NT2/D1 (cell line): ENCODE results near the gene SERPINB5.

Experiments used
- DNase-seq: peaks from one replicate; pipeline ENCODE4 v3.0.0-alpha.2; 2011; ENCODE audit warnings: low read depth, low spot score
- H3K27me3 ChIP-seq: 2 replicates; pipeline ENCODE4 v1.6.0; 2011; ENCODE audit warnings: mild to moderate bottlenecking; ENCODE audit not compliant: insufficient read length, insufficient read depth
- H3K36me3 ChIP-seq: 2 replicates; pipeline ENCODE4 v1.6.1; 2011; ENCODE audit warnings: mild to moderate bottlenecking, low read length, mixed read lengths; ENCODE audit not compliant: insufficient read depth, insufficient read length
- H3K4me1 ChIP-seq: 2 replicates; pipeline ENCODE4 v1.5.1; 2011; ENCODE audit not compliant: insufficient read depth, insufficient read length
- H3K4me3 ChIP-seq: 2 replicates; pipeline ENCODE4 v1.5.1; 2011; ENCODE audit warnings: low read depth; ENCODE audit not compliant: insufficient read length
- H3K9ac ChIP-seq: 2 replicates; pipeline ENCODE4 v1.6.0; 2011; ENCODE audit warnings: low read depth; ENCODE audit not compliant: insufficient read length
- H3K9me3 ChIP-seq: 2 replicates; pipeline ENCODE4 v1.5.1; 2011; ENCODE audit warnings: mild to moderate bottlenecking, low read length; ENCODE audit not compliant: insufficient read depth
- SUZ12 ChIP-seq: IDR thresholded peaks from 2 replicates; pipeline ENCODE4 v1.6.1; 2011; ENCODE audit not compliant: insufficient read length, insufficient read depth; ENCODE audit errors: extremely low read depth
- YY1 ChIP-seq: IDR thresholded peaks from 2 replicates; pipeline ENCODE4 v1.6.1; 2011; ENCODE audit not compliant: insufficient read length, insufficient read depth
- ZNF274 ChIP-seq: IDR thresholded peaks from 2 replicates; pipeline ENCODE4 v1.6.1; 2011; ENCODE audit warnings: mild to moderate bottlenecking, low read depth, low read length

Gene SERPINB5

GRCh38 chr18:63476668-63477067 is at the start of gene SERPINB5:
TSS of gene SERPINB5 (plus strand) at chr18:63476958. CDS start at chr18:63484429, 7,471 bp downstream.
- H3K36me3 ChIP-seq, result no peaks in the 10 kb centered on the region
- no peak for DNase-seq
- TF ChIP-seq ZNF274, result no peak
- TF ChIP-seq YY1, result no peak
- no peak for TF ChIP-seq SUZ12
- no peak within 1 kb of the TSS for H3K9ac ChIP-seq
- H3K4me1 ChIP-seq, result no peaks in the 10 kb centered on the region
- H3K4me3 ChIP-seq, result no peak within 1 kb of the TSS
- H3K27me3 ChIP-seq, result no peaks in the 10 kb centered on the region
- H3K9me3 ChIP-seq, result no peaks in the 10 kb centered on the region

- DNase-seq, result no peak
- Histone ChIP-seq H3K4me3 (no peak overlapping the region), H3K27me3 (no peaks in the 10 kb centered on the region), H3K4me1 (no peaks in the 10 kb centered on the region), H3K9ac (no peak overlapping the region), H3K9me3 (no peaks in the 10 kb centered on the region), H3K36me3 (no peaks in the 10 kb centered on the region)
- TF ChIP-seq SUZ12 (no peak), ZNF274 (no peak), YY1 (no peak)
These were observed 49.2 kb upstream of the SERPINB5 start for GRCh38 chr18:63427558-63427957.

DNA sequence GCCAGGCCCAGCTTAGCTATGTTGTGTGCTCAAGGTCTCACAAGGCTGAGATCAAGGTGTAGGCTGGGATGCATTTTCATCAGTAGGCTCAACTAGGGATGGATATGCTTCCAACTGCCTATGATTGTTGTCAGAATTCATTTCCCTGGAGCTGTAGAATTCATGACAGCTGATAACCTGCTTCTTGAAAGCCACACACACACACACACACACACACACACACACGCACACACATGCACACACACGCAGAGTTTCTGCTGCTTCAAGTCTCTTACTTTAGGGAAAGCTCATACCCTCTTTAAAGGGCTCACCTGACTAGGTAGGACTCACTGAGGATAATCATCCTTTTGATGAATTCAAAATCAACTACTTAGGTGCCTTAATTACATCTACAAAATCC is 46.2 kb upstream of the SERPINB5 start:
- no peaks in the 10 kb centered on the region for H3K4me1 ChIP-seq
- no peak for TF ChIP-seq ZNF274
- no peak for TF ChIP-seq SUZ12
- TF ChIP-seq YY1, result no peak
- no peak overlapping the region for H3K4me3 ChIP-seq
- H3K36me3 ChIP-seq, result no peaks in the 10 kb centered on the region
- H3K9me3 ChIP-seq, result no peaks in the 10 kb centered on the region
- no peaks in the 10 kb centered on the region for H3K27me3 ChIP-seq
- H3K9ac ChIP-seq, result no peak overlapping the region
- DNase-seq, result no peak

DNA sequence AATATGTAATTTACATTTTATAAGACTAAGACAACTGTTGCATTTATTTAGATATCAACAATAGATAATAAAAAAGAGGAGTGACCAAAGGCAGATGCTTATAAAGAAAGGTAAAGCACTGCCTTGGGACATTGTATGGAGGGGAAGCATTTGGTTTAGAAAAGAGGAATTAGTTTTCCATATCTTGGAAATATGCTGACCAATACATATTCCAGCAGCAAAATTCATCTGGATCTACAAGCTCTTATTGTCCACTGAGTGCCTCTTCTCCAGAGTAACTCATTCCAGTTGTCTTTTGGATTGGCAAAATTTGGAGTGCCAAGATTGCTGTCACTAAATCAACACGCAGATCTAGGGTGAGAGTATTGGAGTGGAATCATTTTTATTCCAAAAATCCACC is 45.6 kb upstream of the SERPINB5 start:
- TF ChIP-seq YY1 (no peak), SUZ12 (no peak), ZNF274 (no peak)
- Histone ChIP-seq H3K9ac (no peak overlapping the region), H3K9me3 (no peaks in the 10 kb centered on the region), H3K4me1 (no peaks in the 10 kb centered on the region), H3K36me3 (no peaks in the 10 kb centered on the region), H3K4me3 (no peak overlapping the region), H3K27me3 (no peaks in the 10 kb centered on the region)
- no peak for DNase-seq

- no peaks in the 10 kb centered on the region for H3K4me1 ChIP-seq
- no peak for DNase-seq
- TF ChIP-seq ZNF274, result no peak
- no peak for TF ChIP-seq YY1
- TF ChIP-seq SUZ12, result no peak
- no peaks in the 10 kb centered on the region for H3K27me3 ChIP-seq
- no peak overlapping the region for H3K4me3 ChIP-seq
- no peaks in the 10 kb centered on the region for H3K36me3 ChIP-seq
- no peak overlapping the region for H3K9ac ChIP-seq
- H3K9me3 ChIP-seq, result no peaks in the 10 kb centered on the region
These were observed 43.4 kb upstream of the SERPINB5 start for GRCh38 chr18:63433334-63433866.

- TF ChIP-seq YY1 (no peak), SUZ12 (no peak), ZNF274 (no peak)
- Histone ChIP-seq H3K9ac (no peak overlapping the region), H3K27me3 (no peaks in the 10 kb centered on the region), H3K4me3 (no peak overlapping the region), H3K4me1 (no peaks in the 10 kb centered on the region), H3K36me3 (no peaks in the 10 kb centered on the region), H3K9me3 (no peaks in the 10 kb centered on the region)
- no peak for DNase-seq
These were observed 38.6 kb upstream of the SERPINB5 start for GRCh38 chr18:63438181-63438580.

- Histone ChIP-seq H3K27me3 (no peaks in the 10 kb centered on the region), H3K4me1 (no peaks in the 10 kb centered on the region), H3K4me3 (no peak overlapping the region), H3K9ac (no peak overlapping the region), H3K9me3 (no peaks in the 10 kb centered on the region), H3K36me3 (no peaks in the 10 kb centered on the region)
- DNase-seq, result peak; percentile 70
- TF ChIP-seq ZNF274 (no peak), YY1 (no peak), SUZ12 (no peak)
These were observed 37.4 kb upstream of the SERPINB5 start for GRCh38 chr18:63439334-63439733.

- TF ChIP-seq ZNF274, result no peak
- no peak for TF ChIP-seq SUZ12
- TF ChIP-seq YY1, result no peak
- H3K9ac ChIP-seq, result no peak overlapping the region
These were observed 36.5 kb upstream of the SERPINB5 start for GRCh38 chr18:63440219-63440618.

More at GRCh38 chr18:63440219-63440618, 36.5 kb upstream of the SERPINB5 start:
- Histone ChIP-seq H3K9me3 (no peaks in the 10 kb centered on the region), H3K36me3 (no peaks in the 10 kb centered on the region), H3K4me1 (no peaks in the 10 kb centered on the region), H3K27me3 (no peaks in the 10 kb centered on the region), H3K4me3 (no peak overlapping the region)
- no peak for DNase-seq
